ENCODE results near the gene ERG.
A peak's percentile ranks its signal among the peaks of the same experiment; 100 is the strongest.

The ERG gene

GRCh38 chr21:38355992-38356781 lies 142.1 kb downstream of the ERG start:
- peak; percentile 55 to 57 for DNase-seq

- no peak for DNase-seq
These were observed 142.9 kb downstream of the ERG start for GRCh38 chr21:38355353-38355752.

- DNase-seq: no peak
These were observed 143.5 kb downstream of the ERG start for GRCh38 chr21:38354746-38355145.

- no peak for DNase-seq
These were observed 144.0 kb downstream of the ERG start for GRCh38 chr21:38354231-38354630.

- DNase-seq: peak; percentile 30 to 45
These were observed 145.6 kb downstream of the ERG start for GRCh38 chr21:38352536-38353219.

GRCh38 chr21:38351961-38352521 lies 146.2 kb downstream of the ERG start:
- DNase-seq: peak in 1 of 2 donors; percentile 8

- no peak for DNase-seq
These were observed 146.9 kb downstream of the ERG start for GRCh38 chr21:38351176-38351959.

GRCh38 chr21:38350684-38351083 lies 147.6 kb downstream of the ERG start:
- no peak for DNase-seq

- no peak for DNase-seq
These were observed 148.3 kb downstream of the ERG start for GRCh38 chr21:38349977-38350376.

GRCh38 chr21:38349111-38349746 lies 149.0 kb downstream of the ERG start:
- no peak for DNase-seq

GRCh38 chr21:38346286-38346685 lies 152.0 kb downstream of the ERG start:
- DNase-seq: no peak

- DNase-seq: no peak
These were observed 154.6 kb downstream of the ERG start for GRCh38 chr21:38343691-38344090.

- no peak for DNase-seq
These were observed 155.5 kb downstream of the ERG start for GRCh38 chr21:38342739-38343138.

- no peak for DNase-seq
These were observed 156.7 kb downstream of the ERG start for GRCh38 chr21:38341546-38342012.

- DNase-seq: no peak
These were observed 158.1 kb downstream of the ERG start for GRCh38 chr21:38340131-38340530.

- DNase-seq: no peak
These were observed 160.5 kb downstream of the ERG start for GRCh38 chr21:38337793-38338192.

- no peak for DNase-seq
These were observed 163.4 kb downstream of the ERG start for GRCh38 chr21:38334866-38335265.

GRCh38 chr21:38333301-38334272 lies 164.7 kb downstream of the ERG start:
- DNase-seq: no peak

GRCh38 chr21:38330666-38331065 lies 167.6 kb downstream of the ERG start:
- DNase-seq: no peak

All from CD4-positive, alpha-beta T cell treated with Interferon alpha-2 for 1 hour (primary cell).